Neural progenitor cell (in vitro differentiated cells): Measurements from ENCODE around the gene PI16. TPM values are rescaled to one million over a fixed set of nuclear protein-coding genes. Genes with fewer than 3 reads are reported as not detected.

Experiments used
- DNase-seq: peaks from one replicate; pipeline ENCODE4 v3.0.0-alpha.2; 2016; ENCODE audit warnings: low spot score
- H2AFZ ChIP-seq: fragments of 200-600 bp; sonication (generic); replicated peaks from 2 replicates; pipeline ENCODE4 v1.6.1; 2016; ENCODE audit warnings: antibody characterized with exemption
- H3F3A ChIP-seq: fragments of 200-600 bp; sonication (generic); 2 replicates; pipeline ENCODE4 v1.6.1; 2016; ENCODE audit warnings: antibody characterized with exemption, low read depth
- H3K27ac ChIP-seq: fragments of 200-600 bp; sonication (generic); 2 replicates; pipeline ENCODE4 v1.5.1; 2016; ENCODE audit warnings: mild to moderate bottlenecking
- H3K27me3 ChIP-seq: fragments of 200-600 bp; sonication (generic); 2 replicates; pipeline ENCODE4 v1.6.1; 2016; ENCODE audit warnings: mild to moderate bottlenecking, moderate library complexity
- H3K36me3 ChIP-seq: fragments of 200-600 bp; sonication (generic); 2 replicates; pipeline ENCODE4 v1.5.1; 2016
- H3K4me1 ChIP-seq: fragments of 200-600 bp; sonication (generic); 2 replicates; pipeline ENCODE4 v1.6.1; 2016; ENCODE audit warnings: mixed run types
- H3K4me2 ChIP-seq: fragments of 200-600 bp; sonication (generic); 2 replicates; pipeline ENCODE4 v1.6.1; 2016
- H3K4me3 ChIP-seq: fragments of 200-600 bp; sonication (generic); 2 replicates; pipeline ENCODE4 v1.5.1; 2016
- H3K79me2 ChIP-seq: fragments of 200-600 bp; sonication (generic); 2 replicates; pipeline ENCODE4 v1.6.1; 2016; ENCODE audit warnings: low read depth
- H3K9ac ChIP-seq: fragments of 200-600 bp; sonication (generic); 2 replicates; pipeline ENCODE4 v1.6.1; 2016
- H3K9me3 ChIP-seq: fragments of 200-600 bp; sonication (generic); 2 replicates; pipeline ENCODE4 v1.5.1; 2016; ENCODE audit warnings: low read depth
- H4K20me1 ChIP-seq: fragments of 200-600 bp; sonication (generic); 2 replicates; pipeline ENCODE4 v1.6.1; 2016; ENCODE audit warnings: low read depth
- H3K27ac Mint-ChIP-seq: 3 replicates; pipeline ENCODE4 v1.8.0; 2021; ENCODE audit warnings: mixed read lengths
- H3K27me3 Mint-ChIP-seq: 2 replicates; pipeline ENCODE4 v1.8.0; 2022; ENCODE audit warnings: low read depth, mild to moderate bottlenecking, inconsistent platforms, moderate library complexity, mixed read lengths; ENCODE audit not compliant: insufficient read depth
- H3K36me3 Mint-ChIP-seq: 3 replicates; pipeline ENCODE4 v1.8.0; 2021; ENCODE audit warnings: mixed read lengths
- H3K4me1 Mint-ChIP-seq: 3 replicates; pipeline ENCODE4 v1.8.0; 2021; ENCODE audit warnings: mixed read lengths
- H3K4me3 Mint-ChIP-seq: 3 replicates; pipeline ENCODE4 v1.8.0; 2021; ENCODE audit warnings: mild to moderate bottlenecking, moderate library complexity, mixed read lengths
- H3K9me3 Mint-ChIP-seq: 3 replicates; pipeline ENCODE4 v1.8.0; 2020; ENCODE audit warnings: mixed read lengths
- CTCF ChIP-seq: fragments of 200-600 bp; sonication (generic); IDR thresholded peaks from 2 replicates; pipeline ENCODE4 v1.5.1; 2017; ENCODE audit warnings: antibody characterized with exemption, mild to moderate bottlenecking
- EZH2 ChIP-seq: fragments of 200-600 bp; sonication (generic); IDR thresholded peaks from 2 replicates; pipeline ENCODE4 v1.6.1; 2017; ENCODE audit warnings: antibody characterized with exemption, mild to moderate bottlenecking, moderate library complexity
- EZH2phosphoT487 ChIP-seq: fragments of 200-600 bp; sonication (generic); IDR thresholded peaks from 2 replicates; pipeline ENCODE4 v1.6.1; 2017; ENCODE audit warnings: antibody characterized with exemption
- total RNA-seq: library from RNA; depleted of rRNA; stranded (reverse); fragments of >200 nt; gene quantifications from 2 replicates; pipeline ENCODE4 v1.2.3, GENCODE V29; 2015; ENCODE audit warnings: low replicate concordance

The PI16 gene
- total RNA-seq, 1 donor from 2014 or later: not detected

- no peaks in the 10 kb centered on the region for H3K27me3 ChIP-seq
- peaks cover 10% of the 10 kb centered on the region for H3K4me1 ChIP-seq
- no peaks in the 10 kb centered on the region for H3K36me3 ChIP-seq
- no peak for DNase-seq
- peaks cover 54% of the 10 kb centered on the region for H3K79me2 ChIP-seq
- H3K27ac Mint-ChIP-seq: no peak overlapping the region
- H3K9ac ChIP-seq: no peak overlapping the region
- no peak overlapping the region for H3K4me2 ChIP-seq
- H3F3A ChIP-seq: no peaks in the 10 kb centered on the region
- no peaks in the 10 kb centered on the region for H3K27me3 Mint-ChIP-seq
- H2AFZ ChIP-seq: no peak overlapping the region
- TF ChIP-seq CTCF (no peak), EZH2 (no peak), EZH2phosphoT487 (no peak)
- peaks cover 17% of the 10 kb centered on the region for H3K36me3 Mint-ChIP-seq
- H4K20me1 ChIP-seq: peaks cover 56% of the 10 kb centered on the region
- no peaks in the 10 kb centered on the region for H3K9me3 Mint-ChIP-seq
- H3K4me1 Mint-ChIP-seq: peaks cover 15% of the 10 kb centered on the region
- no peak overlapping the region for H3K27ac ChIP-seq
- H3K4me3 Mint-ChIP-seq: no peak overlapping the region
- H3K9me3 ChIP-seq: no peaks in the 10 kb centered on the region
- no peak overlapping the region for H3K4me3 ChIP-seq
Observed at GRCh38 chr6:36978421-36979346, 24.1 kb downstream of the PI16 start.

- Histone ChIP-seq H3K27me3 (no peaks in the 10 kb centered on the region), H3K36me3 (no peaks in the 10 kb centered on the region), H3K9ac (no peak overlapping the region), H4K20me1 (peaks cover 63% of the 10 kb centered on the region), H3K9me3 (no peaks in the 10 kb centered on the region), H3K27ac (no peak overlapping the region), H2AFZ (no peak overlapping the region), H3K4me1 (peaks cover 13% of the 10 kb centered on the region), H3K4me3 (no peak overlapping the region), H3K4me2 (no peak overlapping the region), H3F3A (no peaks in the 10 kb centered on the region), H3K79me2 (peaks cover 61% of the 10 kb centered on the region)
- peaks cover 15% of the 10 kb centered on the region for H3K4me1 Mint-ChIP-seq
- peaks cover 17% of the 10 kb centered on the region for H3K36me3 Mint-ChIP-seq
- no peak for TF ChIP-seq EZH2phosphoT487
- TF ChIP-seq CTCF: peak; percentile 12
- no peak overlapping the region for H3K27ac Mint-ChIP-seq
- H3K27me3 Mint-ChIP-seq: no peaks in the 10 kb centered on the region
- H3K4me3 Mint-ChIP-seq: peak overlapping the region; percentile 22
- no peaks in the 10 kb centered on the region for H3K9me3 Mint-ChIP-seq
- DNase-seq: no peak
Observed at GRCh38 chr6:36979347-36979742, 24.8 kb downstream of the PI16 start.

GRCh38 chr6:36980129-36980528, 25.6 kb downstream of the PI16 start:
- no peaks in the 10 kb centered on the region for H3K27me3 Mint-ChIP-seq
- DNase-seq: no peak
- peaks cover 17% of the 10 kb centered on the region for H3K4me1 ChIP-seq

More at GRCh38 chr6:36980129-36980528, 25.6 kb downstream of the PI16 start:
- Histone ChIP-seq H2AFZ (no peak overlapping the region), H4K20me1 (peaks cover 71% of the 10 kb centered on the region), H3K79me2 (peaks cover 68% of the 10 kb centered on the region), H3K4me3 (no peak overlapping the region), H3K9me3 (no peaks in the 10 kb centered on the region), H3K27ac (no peak overlapping the region), H3K27me3 (no peaks in the 10 kb centered on the region), H3K9ac (peak overlapping the region; percentile 27), H3K4me2 (no peak overlapping the region), H3F3A (no peaks in the 10 kb centered on the region), H3K36me3 (no peaks in the 10 kb centered on the region)
- Mint-ChIP-seq H3K4me3 (no peak overlapping the region), H3K4me1 (peaks cover 15% of the 10 kb centered on the region), H3K36me3 (peaks cover 14% of the 10 kb centered on the region), H3K9me3 (no peaks in the 10 kb centered on the region), H3K27ac (no peak overlapping the region)
- no peak for TF ChIP-seq EZH2phosphoT487
- TF ChIP-seq EZH2: no peak
- TF ChIP-seq CTCF: no peak
